ENCODE results near the gene GLI3.

The GLI3 gene

GRCh38 chr7:42176724-42177101 is 60.3 kb downstream of the GLI3 start:
- Mint-ChIP-seq H3K27me3 (no peaks in the 10 kb centered on the region), H3K4me1 (no peaks in the 10 kb centered on the region), H3K27ac (ENCODE audit: low read depth) (no peak overlapping the region), H3K9me3 (peaks cover 12% of the 10 kb centered on the region), H3K36me3 (ENCODE audit: insufficient read depth) (no peaks in the 10 kb centered on the region), H3K4me3 (no peak overlapping the region)
- ATAC-seq (replicated peaks; ENCODE audit: extremely low read depth, poor library complexity, severe bottlenecking) = no peak
- no peak for DNase-seq (ENCODE audit: low spot score in 2 of 2)

DNA sequence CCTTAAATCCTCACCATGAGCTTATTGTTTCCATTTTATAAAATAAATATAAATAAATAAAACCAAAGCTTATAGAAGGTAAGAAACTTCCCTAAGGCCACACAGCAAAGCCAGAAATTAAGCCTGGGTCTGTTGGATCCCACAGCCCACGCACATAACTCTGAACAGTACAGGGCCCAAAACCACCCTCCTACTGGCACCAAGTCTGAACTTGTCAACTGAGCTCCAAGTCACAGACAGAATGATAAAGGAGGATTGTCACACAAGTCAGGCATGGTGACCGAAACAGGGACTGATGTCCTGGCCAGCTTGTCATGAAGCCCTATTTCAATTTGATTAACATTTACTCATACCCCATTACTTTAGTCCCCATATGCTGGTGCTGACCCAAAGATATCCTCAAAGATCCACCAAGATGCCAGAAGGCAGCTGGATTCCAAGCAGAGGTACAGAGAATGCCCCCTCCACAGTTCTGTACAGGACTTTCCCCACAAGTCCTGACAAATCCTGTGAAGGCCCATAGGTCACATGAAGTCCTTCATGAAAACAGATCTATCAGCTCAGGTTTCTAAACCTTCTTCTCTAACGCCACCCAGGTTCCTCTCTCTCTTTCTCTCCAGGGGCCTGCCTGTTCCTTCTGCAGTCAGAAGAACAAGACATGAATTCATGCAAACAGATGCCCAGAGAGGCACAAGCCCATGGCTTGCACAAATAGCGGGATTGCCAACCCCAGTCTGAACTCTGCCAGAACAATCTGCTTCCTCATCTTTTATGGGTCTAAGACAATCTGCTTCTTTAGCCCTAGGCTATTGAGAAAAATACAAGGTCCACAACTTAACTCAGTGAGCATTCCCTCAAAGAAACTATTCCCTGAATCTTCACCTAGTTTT is 60.9 kb downstream of the GLI3 start:
- Mint-ChIP-seq H3K27ac (ENCODE audit: low read depth) (no peak overlapping the region), H3K4me3 (no peak overlapping the region), H3K27me3 (no peaks in the 10 kb centered on the region), H3K9me3 (peaks cover 12% of the 10 kb centered on the region), H3K36me3 (ENCODE audit: insufficient read depth) (no peaks in the 10 kb centered on the region), H3K4me1 (no peaks in the 10 kb centered on the region)
- ATAC-seq (replicated peaks; ENCODE audit: extremely low read depth, poor library complexity, severe bottlenecking) (no peak), DNase-seq (ENCODE audit: low spot score in 2 of 2) (no peak)

GRCh38 chr7:42174391-42174912 is 62.6 kb downstream of the GLI3 start:
- H3K36me3 Mint-ChIP-seq (ENCODE audit: insufficient read depth) = no peaks in the 10 kb centered on the region
- DNase-seq (ENCODE audit: low spot score in 2 of 2) = no peak
- no peaks in the 10 kb centered on the region for H3K4me1 Mint-ChIP-seq
- H3K27me3 Mint-ChIP-seq = no peaks in the 10 kb centered on the region
- ATAC-seq (replicated peaks; ENCODE audit: extremely low read depth, poor library complexity, severe bottlenecking) = no peak
- no peak overlapping the region for H3K27ac Mint-ChIP-seq (ENCODE audit: low read depth)
- H3K4me3 Mint-ChIP-seq = no peak overlapping the region
- H3K9me3 Mint-ChIP-seq = peaks cover 8% of the 10 kb centered on the region

- H3K36me3 Mint-ChIP-seq (ENCODE audit: insufficient read depth) = no peaks in the 10 kb centered on the region
- H3K27me3 Mint-ChIP-seq = no peaks in the 10 kb centered on the region
- H3K9me3 Mint-ChIP-seq = no peaks in the 10 kb centered on the region
Measured at GRCh38 chr7:42170724-42171123, 66.3 kb downstream of the GLI3 start.

DNA sequence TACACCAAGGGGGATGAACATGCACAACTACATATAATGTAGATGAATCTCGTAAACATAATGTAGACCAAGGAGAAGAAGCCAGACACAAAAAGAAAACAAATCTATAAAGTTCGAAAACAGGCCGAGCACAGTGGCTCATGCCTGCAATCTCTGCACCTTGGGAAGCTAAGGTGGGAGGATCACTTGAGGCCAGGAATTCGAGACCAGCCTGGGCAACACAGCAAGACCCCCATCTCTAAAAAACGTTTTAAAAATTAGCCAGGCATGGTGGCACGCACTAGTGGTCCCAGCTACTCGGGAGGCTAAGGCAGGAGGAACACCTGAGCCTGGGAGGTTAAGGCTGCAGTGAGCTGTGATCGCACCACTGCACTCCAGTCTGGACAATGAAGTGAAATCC is 68.5 kb downstream of the GLI3 start:
- no peak for DNase-seq (ENCODE audit: low spot score in 2 of 2)
- H3K9me3 Mint-ChIP-seq = no peaks in the 10 kb centered on the region
- H3K4me1 Mint-ChIP-seq = no peaks in the 10 kb centered on the region
- H3K27ac Mint-ChIP-seq (ENCODE audit: low read depth) = no peak overlapping the region
- no peaks in the 10 kb centered on the region for H3K36me3 Mint-ChIP-seq (ENCODE audit: insufficient read depth)
- H3K27me3 Mint-ChIP-seq = no peaks in the 10 kb centered on the region
- ATAC-seq (replicated peaks; ENCODE audit: extremely low read depth, poor library complexity, severe bottlenecking) = no peak
- H3K4me3 Mint-ChIP-seq = no peak overlapping the region

More at GRCh38 chr7:42170724-42171123, 66.3 kb downstream of the GLI3 start:
- ATAC-seq (replicated peaks; ENCODE audit: extremely low read depth, poor library complexity, severe bottlenecking) (no peak), DNase-seq (ENCODE audit: low spot score in 2 of 2) (no peak)
- no peak overlapping the region for H3K27ac Mint-ChIP-seq (ENCODE audit: low read depth)
- no peaks in the 10 kb centered on the region for H3K4me1 Mint-ChIP-seq
- no peak overlapping the region for H3K4me3 Mint-ChIP-seq

DNA sequence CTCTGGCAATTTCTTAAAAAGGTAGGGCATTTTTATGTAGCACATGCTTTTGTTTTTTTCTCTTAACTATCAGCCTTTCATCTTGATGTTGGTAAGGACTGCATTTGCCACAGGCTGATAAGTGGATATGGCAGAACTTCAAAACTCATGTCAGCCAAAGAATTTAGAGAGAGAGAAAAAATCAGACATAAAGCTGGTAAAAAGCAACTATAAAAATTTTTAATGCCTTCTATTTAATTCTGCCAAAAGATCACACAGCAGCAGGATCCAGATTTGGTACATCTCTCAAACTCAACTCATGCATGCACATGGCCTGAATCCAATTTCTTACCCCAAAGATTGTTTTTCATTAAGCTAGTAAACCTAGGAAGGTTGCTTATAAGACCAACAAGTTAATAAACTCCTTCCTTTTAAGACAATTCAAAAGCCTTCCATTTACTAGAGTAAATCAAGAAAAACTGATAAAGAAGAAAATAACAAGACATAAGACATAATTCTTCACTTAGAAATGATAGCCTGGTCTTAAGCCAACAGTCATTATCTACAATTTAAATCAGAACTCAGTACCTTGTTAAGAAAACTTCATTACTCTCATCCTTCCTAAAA is 69.3 kb downstream of the GLI3 start:
- H3K9me3 Mint-ChIP-seq = no peaks in the 10 kb centered on the region
- DNase-seq (ENCODE audit: low spot score in 2 of 2) (no peak), ATAC-seq (replicated peaks; ENCODE audit: extremely low read depth, poor library complexity, severe bottlenecking) (no peak)
- H3K4me3 Mint-ChIP-seq = no peak overlapping the region
- H3K4me1 Mint-ChIP-seq = no peaks in the 10 kb centered on the region
- H3K27ac Mint-ChIP-seq (ENCODE audit: low read depth) = no peak overlapping the region
- no peaks in the 10 kb centered on the region for H3K27me3 Mint-ChIP-seq
- H3K36me3 Mint-ChIP-seq (ENCODE audit: insufficient read depth) = no peaks in the 10 kb centered on the region

DNA sequence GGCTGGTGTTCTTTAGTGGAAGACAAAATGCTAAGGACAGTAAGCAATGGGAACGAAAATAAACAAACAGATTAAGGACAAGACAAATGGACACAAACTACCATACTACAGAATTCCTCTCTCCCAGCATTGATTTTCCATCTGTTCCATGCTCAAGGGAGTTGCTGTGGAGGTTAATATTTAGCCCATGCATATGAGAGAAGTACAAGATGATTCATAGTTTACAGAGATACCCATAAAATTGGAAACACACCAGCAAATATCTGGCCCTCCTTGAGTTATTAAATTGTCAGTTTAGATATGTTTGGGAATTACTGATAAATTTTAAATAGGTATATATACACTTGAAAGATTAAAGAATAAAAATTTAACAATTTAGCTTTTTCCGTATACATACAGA is 69.8 kb downstream of the GLI3 start:
- Mint-ChIP-seq H3K27me3 (no peaks in the 10 kb centered on the region), H3K4me3 (no peak overlapping the region), H3K9me3 (no peaks in the 10 kb centered on the region), H3K27ac (ENCODE audit: low read depth) (no peak overlapping the region), H3K4me1 (no peaks in the 10 kb centered on the region), H3K36me3 (ENCODE audit: insufficient read depth) (no peaks in the 10 kb centered on the region)
- ATAC-seq (replicated peaks; ENCODE audit: extremely low read depth, poor library complexity, severe bottlenecking) (no peak), DNase-seq (ENCODE audit: low spot score in 2 of 2) (no peak)

DNA sequence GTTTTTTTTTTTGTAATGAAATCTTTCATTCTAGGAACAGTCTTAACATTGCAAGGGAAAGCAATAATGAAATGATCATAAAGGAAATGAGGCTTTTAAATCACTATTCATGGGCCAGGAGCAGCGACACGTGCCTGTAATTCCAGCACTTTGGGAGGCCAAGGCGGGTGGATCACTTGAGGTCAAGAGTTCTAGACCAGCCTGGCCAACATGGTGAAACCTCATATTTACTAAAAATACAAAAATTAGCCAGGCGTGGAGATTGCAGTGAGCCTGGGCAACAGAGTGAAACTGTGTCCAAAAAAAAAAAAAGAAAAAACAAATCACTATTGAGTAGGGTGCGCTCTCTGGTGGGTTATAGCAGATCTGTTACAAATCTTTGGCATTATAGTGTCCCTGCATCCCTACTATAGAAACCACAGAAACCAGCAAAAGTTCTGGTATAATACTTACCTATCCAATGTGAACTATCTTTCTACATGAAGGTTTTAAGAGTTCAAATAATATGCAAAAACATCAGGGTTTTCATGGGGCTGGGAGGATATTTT is 72.1 kb downstream of the GLI3 start:
- H3K27me3 Mint-ChIP-seq = no peaks in the 10 kb centered on the region
- H3K36me3 Mint-ChIP-seq (ENCODE audit: insufficient read depth) = no peaks in the 10 kb centered on the region
- no peaks in the 10 kb centered on the region for H3K4me1 Mint-ChIP-seq
- H3K27ac Mint-ChIP-seq (ENCODE audit: low read depth) = no peak overlapping the region
- H3K9me3 Mint-ChIP-seq = no peaks in the 10 kb centered on the region
- ATAC-seq (replicated peaks; ENCODE audit: extremely low read depth, poor library complexity, severe bottlenecking) = no peak
- DNase-seq (ENCODE audit: low spot score in 2 of 2) = no peak
- no peak overlapping the region for H3K4me3 Mint-ChIP-seq

- H3K9me3 Mint-ChIP-seq = no peaks in the 10 kb centered on the region
- no peak for DNase-seq (ENCODE audit: low spot score in 2 of 2)
- no peak overlapping the region for H3K4me3 Mint-ChIP-seq
- H3K4me1 Mint-ChIP-seq = no peaks in the 10 kb centered on the region
- no peak for ATAC-seq (replicated peaks; ENCODE audit: extremely low read depth, poor library complexity, severe bottlenecking)
- no peak overlapping the region for H3K27ac Mint-ChIP-seq (ENCODE audit: low read depth)
- H3K27me3 Mint-ChIP-seq = no peaks in the 10 kb centered on the region
- no peaks in the 10 kb centered on the region for H3K36me3 Mint-ChIP-seq (ENCODE audit: insufficient read depth)
Measured at GRCh38 chr7:42162560-42163325, 74.3 kb downstream of the GLI3 start.

DNA sequence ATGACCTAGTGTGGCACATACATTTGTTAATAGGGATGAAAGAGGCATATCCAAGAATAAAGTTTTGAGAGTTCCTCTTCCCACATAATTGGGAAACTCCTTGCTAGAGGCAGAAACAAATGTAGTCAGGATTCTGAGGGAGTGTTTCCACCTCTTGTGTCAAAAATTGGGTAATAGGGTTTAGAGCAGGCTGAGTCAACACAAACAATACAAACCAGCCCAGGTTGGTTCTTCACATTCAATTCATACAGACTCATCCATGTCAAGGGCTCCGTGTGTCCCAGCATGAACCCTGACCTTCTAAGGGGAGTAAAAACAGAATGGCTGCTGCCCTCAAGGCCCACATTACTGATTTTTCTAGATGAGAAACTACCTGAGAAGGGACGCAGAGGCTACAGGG is 75.3 kb downstream of the GLI3 start:
- Mint-ChIP-seq H3K9me3 (no peaks in the 10 kb centered on the region), H3K36me3 (ENCODE audit: insufficient read depth) (no peaks in the 10 kb centered on the region), H3K4me3 (no peak overlapping the region), H3K4me1 (no peaks in the 10 kb centered on the region), H3K27ac (ENCODE audit: low read depth) (no peak overlapping the region), H3K27me3 (no peaks in the 10 kb centered on the region)
- ATAC-seq (replicated peaks; ENCODE audit: extremely low read depth, poor library complexity, severe bottlenecking) = no peak
- DNase-seq (ENCODE audit: low spot score in 2 of 2) = no peak

GRCh38 chr7:42161110-42161509 is 75.9 kb downstream of the GLI3 start:
- Mint-ChIP-seq H3K27ac (ENCODE audit: low read depth) (no peak overlapping the region), H3K4me1 (no peaks in the 10 kb centered on the region)

GRCh38 chr7:42159130-42159529 is 77.9 kb downstream of the GLI3 start:
- ATAC-seq (replicated peaks; ENCODE audit: extremely low read depth, poor library complexity, severe bottlenecking) (no peak), DNase-seq (ENCODE audit: low spot score in 2 of 2) (no peak)
- Mint-ChIP-seq H3K27ac (ENCODE audit: low read depth) (no peak overlapping the region), H3K9me3 (no peaks in the 10 kb centered on the region), H3K4me3 (no peak overlapping the region), H3K4me1 (no peaks in the 10 kb centered on the region), H3K36me3 (ENCODE audit: insufficient read depth) (no peaks in the 10 kb centered on the region), H3K27me3 (no peaks in the 10 kb centered on the region)

More at GRCh38 chr7:42161110-42161509, 75.9 kb downstream of the GLI3 start:
- no peaks in the 10 kb centered on the region for H3K36me3 Mint-ChIP-seq (ENCODE audit: insufficient read depth)
- ATAC-seq (replicated peaks; ENCODE audit: extremely low read depth, poor library complexity, severe bottlenecking) (no peak), DNase-seq (ENCODE audit: low spot score in 2 of 2) (no peak)
- H3K4me3 Mint-ChIP-seq = no peak overlapping the region
- no peaks in the 10 kb centered on the region for H3K27me3 Mint-ChIP-seq
- no peaks in the 10 kb centered on the region for H3K9me3 Mint-ChIP-seq

Measured in central memory CD8-positive, alpha-beta T cell (primary cell).